Esophagus muscularis mucosa (tissue), 4 donors: Measurements from ENCODE around the gene TUBGCP3.

Experiments
- EP300 ChIP-seq: sonication (generic); formaldehyde crosslinking; IDR thresholded peaks from one replicate; pipeline ENCODE4 v1.6.1; 2017; ENCODE audit warnings: antibody characterized with exemption
- POLR2A ChIP-seq: fragments of 450-650 bp; IDR thresholded peaks from one replicate; pipeline ENCODE4 v1.6.1; 2017; ENCODE audit warnings: antibody characterized with exemption, moderate library complexity, mild to moderate bottlenecking, low read depth
- POLR2AphosphoS5 ChIP-seq, 2 donors: sonication (generic); formaldehyde crosslinking; IDR thresholded peaks; one replicate each; pipeline ENCODE4 v1.6.1; 2017; ENCODE audit warnings: antibody characterized with exemption in 2 of 2
- TF ChIP-seq, protein P1 (sequence below), 3 experiments: fragments of 200-600 bp in 2 of 3; fragments of 450-650 bp in 1 of 3; sonication (generic) in 2 of 3; IDR thresholded peaks; one replicate each; pipeline ENCODE4 v1.5.1; 2017 to 2019; ENCODE audit warnings: antibody characterized with exemption in 3 of 3, mild to moderate bottlenecking in 2 of 3, moderate library complexity in 1 of 3

GRCh38 chr13:112441779-112442310, 146.1 kb downstream of the TUBGCP3 start:
- TF ChIP-seq, protein P1, sequence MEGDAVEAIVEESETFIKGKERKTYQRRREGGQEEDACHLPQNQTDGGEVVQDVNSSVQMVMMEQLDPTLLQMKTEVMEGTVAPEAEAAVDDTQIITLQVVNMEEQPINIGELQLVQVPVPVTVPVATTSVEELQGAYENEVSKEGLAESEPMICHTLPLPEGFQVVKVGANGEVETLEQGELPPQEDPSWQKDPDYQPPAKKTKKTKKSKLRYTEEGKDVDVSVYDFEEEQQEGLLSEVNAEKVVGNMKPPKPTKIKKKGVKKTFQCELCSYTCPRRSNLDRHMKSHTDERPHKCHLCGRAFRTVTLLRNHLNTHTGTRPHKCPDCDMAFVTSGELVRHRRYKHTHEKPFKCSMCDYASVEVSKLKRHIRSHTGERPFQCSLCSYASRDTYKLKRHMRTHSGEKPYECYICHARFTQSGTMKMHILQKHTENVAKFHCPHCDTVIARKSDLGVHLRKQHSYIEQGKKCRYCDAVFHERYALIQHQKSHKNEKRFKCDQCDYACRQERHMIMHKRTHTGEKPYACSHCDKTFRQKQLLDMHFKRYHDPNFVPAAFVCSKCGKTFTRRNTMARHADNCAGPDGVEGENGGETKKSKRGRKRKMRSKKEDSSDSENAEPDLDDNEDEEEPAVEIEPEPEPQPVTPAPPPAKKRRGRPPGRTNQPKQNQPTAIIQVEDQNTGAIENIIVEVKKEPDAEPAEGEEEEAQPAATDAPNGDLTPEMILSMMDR (IDR thresholded peaks at IDR 0.05), result no peak
- TF ChIP-seq POLR2A, result no peak
- no peak for TF ChIP-seq POLR2AphosphoS5 (IDR thresholded peaks at IDR 0.05)
- TF ChIP-seq EP300, result no peak
